SJCRH30 (cell line): Measurements from ENCODE around the gene ZNF491. TPM values are rescaled to one million over a fixed set of nuclear protein-coding genes. Genes with fewer than 3 reads are reported as not detected.
"Not testable (repeated sequence)": the region's sequence is repeated elsewhere in the genome, so short reads cannot be mapped to it uniquely, and the experiment has no call there.

Experiments
- DNase-seq, 2 experiments: peaks; one replicate each; pipeline ENCODE4 v3.0.0-alpha.2; 2015 to 2020
- H3K27ac ChIP-seq: fragments of 250-450 bp; sonication (Bioruptor Pico); 2 replicates; pipeline ENCODE4 v1.5.1; 2020; ENCODE audit warnings: mild to moderate bottlenecking, moderate library complexity
- H3K27me3 ChIP-seq: fragments of 250-450 bp; sonication (Bioruptor Pico); 2 replicates; pipeline ENCODE4 v1.5.1; 2020; ENCODE audit warnings: mild to moderate bottlenecking, moderate library complexity
- H3K36me3 ChIP-seq: fragments of 250-450 bp; sonication (Bioruptor Pico); 2 replicates; pipeline ENCODE4 v1.5.1; 2020; ENCODE audit warnings: mild to moderate bottlenecking, moderate library complexity
- H3K4me1 ChIP-seq: fragments of 250-450 bp; sonication (Bioruptor Pico); 2 replicates; pipeline ENCODE4 v1.5.1; 2020; ENCODE audit warnings: mild to moderate bottlenecking, moderate library complexity
- H3K4me3 ChIP-seq: fragments of 250-450 bp; sonication (Bioruptor Pico); 2 replicates; pipeline ENCODE4 v1.5.1; 2020; ENCODE audit warnings: mild to moderate bottlenecking, moderate library complexity
- H3K9me3 ChIP-seq: fragments of 250-450 bp; sonication (Bioruptor Pico); replicated peaks from 2 replicates; pipeline ENCODE4 v1.5.1; 2020; ENCODE audit warnings: mild to moderate bottlenecking, moderate library complexity
- total RNA-seq: library from RNA; depleted of rRNA; stranded (reverse); fragments of >200 nt; shearing (Covaris generic); gene quantifications from 2 replicates; pipeline ENCODE4 v1.2.3, GENCODE V29; 2014; rRNA removed

The ZNF491 gene
- total RNA-seq: 3.6 and 5.2 TPM in 2 replicates

DNA sequence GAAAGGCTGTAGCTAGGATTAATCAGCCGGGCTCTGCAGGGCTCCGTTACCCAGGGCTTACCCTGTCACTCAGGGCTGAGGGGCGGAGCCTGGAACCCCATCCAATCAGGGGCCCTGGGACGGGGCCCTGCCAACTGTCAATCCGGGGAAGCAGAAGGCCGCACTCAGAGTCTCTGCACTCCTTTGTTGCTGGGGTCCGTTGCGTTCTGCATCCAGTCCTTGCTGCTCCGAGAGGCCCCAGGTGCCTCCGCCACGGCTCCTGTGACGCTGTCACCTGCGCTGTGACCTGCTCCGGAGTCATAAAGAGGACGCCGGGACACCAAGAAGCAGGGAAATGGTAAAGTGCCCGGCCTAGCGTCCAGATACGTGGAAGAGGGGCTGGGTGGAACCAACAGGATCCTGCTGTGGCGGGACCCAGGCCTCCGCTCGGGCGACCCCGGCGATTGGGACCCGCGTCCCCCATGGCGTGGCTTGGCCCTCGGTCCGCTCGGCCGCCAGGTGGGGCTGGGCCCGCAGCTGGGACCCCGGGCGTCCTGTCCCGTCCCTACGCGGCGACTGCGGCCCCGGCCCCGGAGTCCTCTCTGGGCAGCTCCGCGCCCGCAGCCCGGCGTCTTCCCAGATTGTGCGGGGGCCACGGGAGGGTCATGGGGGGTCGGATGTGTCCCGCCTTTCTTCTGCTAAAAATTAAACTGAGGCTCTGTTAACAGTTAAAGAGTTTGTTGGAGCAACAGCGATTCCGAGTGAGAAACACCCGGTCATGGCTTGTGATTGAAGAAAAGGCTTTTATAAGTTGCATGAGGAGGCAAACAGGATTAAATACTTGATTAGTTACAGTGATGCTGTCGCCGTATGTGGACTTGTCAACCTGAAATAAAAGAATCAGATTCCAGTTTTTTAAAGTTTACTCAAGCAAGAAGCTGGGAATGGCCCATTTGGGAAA lies at the start of gene ZNF491:
Gene ZNF491, plus strand, starts transcription at position 133 of the 940 bp plus-strand sequence. CDS start 7,431 bp downstream, outside the sequence.
- no peaks in the 10 kb centered on the region for H3K27me3 ChIP-seq
- H3K4me1 ChIP-seq: peaks cover 7% of the 10 kb centered on the region
- peak within 1 kb of the TSS; percentile 59 for H3K27ac ChIP-seq
- no peaks in the 10 kb centered on the region for H3K36me3 ChIP-seq
- peak within 1 kb of the TSS; percentile 67 for H3K4me3 ChIP-seq
- DNase-seq: peak; percentile 93 to 96
- H3K9me3 ChIP-seq: 0 out of 2 replicates have a peak, but pooled peaks cover 3% of the 10 kb centered on the region

DNA sequence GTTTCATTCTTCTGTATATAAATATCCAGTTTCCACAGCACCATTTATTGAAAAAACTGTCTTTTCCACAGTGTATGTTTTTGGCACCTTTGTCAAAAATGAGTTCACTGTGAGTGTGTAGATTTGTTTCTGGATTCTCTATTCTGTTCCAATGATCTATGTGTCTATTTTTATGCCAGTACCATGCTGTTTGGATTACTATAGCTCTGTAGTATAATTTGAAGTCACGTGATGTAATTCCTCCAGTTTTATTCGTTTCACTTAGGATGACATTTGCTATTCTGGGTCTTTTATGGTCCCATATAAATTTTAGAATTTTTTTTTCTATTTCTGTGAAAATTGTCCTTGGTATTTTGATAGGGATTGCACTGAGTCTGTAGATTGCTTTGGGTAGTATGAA lies 48.6 kb upstream of the ZNF491 start:
- Histone ChIP-seq H3K4me1 (no peaks in the 10 kb centered on the region), H3K27me3 (no peaks in the 10 kb centered on the region), H3K4me3 (no peak overlapping the region), H3K27ac (no peak overlapping the region), H3K9me3 (peaks cover 9% of the 10 kb centered on the region; the same call in 1 of the 2 replicates), H3K36me3 (no peaks in the 10 kb centered on the region)
- no peak for DNase-seq

DNA sequence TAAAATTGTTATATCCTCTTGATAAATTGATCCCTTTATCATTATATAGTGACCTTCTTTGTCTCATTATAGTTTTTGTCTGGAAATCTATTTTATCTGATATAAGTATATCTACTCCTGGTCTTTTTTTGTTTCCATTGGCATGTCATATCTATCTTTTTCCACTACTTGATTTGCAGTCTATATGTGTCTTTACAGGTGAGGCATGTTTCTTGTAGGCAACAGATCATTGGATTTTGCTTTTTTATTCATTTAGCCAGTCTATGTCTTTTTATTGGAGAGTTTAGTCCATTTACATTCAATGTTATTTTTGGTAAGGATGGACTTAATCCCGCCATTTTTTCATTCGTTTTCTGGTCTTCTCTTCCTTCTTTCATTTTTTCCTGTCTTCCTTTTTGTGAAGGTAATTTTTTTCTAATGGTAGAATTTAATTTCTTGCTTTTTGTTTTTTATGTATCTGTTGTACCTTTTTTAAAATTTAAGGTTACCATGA lies 46.0 kb upstream of the ZNF491 start:
- H3K4me1 ChIP-seq: no peaks in the 10 kb centered on the region
- no peak for DNase-seq
- peaks cover 24% of the 10 kb centered on the region for H3K9me3 ChIP-seq
- H3K27me3 ChIP-seq: no peaks in the 10 kb centered on the region
- H3K27ac ChIP-seq: no peak overlapping the region
- no peak overlapping the region for H3K4me3 ChIP-seq
- H3K36me3 ChIP-seq: no peaks in the 10 kb centered on the region

DNA sequence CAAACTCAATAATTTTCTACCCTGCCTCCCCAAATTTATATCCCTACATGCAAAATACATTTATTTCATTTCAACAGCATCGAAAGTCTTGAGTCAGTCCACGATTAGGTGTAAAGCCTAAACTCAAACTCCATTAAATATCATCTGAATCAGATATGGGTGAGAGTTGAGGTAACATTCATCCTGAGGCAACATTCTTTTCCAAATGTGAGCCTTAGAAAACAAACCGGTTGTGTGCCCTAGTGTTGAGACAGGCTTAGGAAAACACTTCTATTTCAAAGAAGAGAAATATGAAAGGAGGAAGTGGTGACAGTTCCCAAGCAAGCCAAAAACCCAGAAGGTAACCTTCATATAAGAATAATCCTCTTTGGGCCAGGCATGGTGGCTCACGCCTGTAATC lies 43.7 kb upstream of the ZNF491 start:
- H3K4me1 ChIP-seq: no peaks in the 10 kb centered on the region
- DNase-seq: no peak
- no peaks in the 10 kb centered on the region for H3K36me3 ChIP-seq
- no peak overlapping the region for H3K27ac ChIP-seq
- H3K9me3 ChIP-seq: peaks cover 21% of the 10 kb centered on the region
- H3K4me3 ChIP-seq: no peak overlapping the region
- H3K27me3 ChIP-seq: no peaks in the 10 kb centered on the region

DNA sequence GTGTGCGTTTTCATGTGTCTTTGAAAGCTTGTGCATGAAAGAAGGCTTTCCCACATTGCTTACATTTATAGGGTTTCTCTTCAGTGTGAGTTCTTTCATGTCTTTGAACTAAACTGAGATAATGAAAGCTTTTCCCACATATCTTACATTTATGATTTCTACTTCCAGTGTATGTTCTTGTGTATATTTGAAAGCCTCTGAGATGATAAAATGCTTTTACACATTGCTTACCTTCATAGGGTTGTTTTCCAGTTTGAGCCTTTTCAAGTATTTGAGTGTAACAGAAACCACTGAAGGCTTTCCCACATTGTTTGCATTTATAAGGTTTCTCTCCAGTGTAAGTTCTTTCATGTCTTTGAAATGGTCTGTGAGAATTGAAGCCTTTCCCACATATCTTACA lies 41.4 kb upstream of the ZNF491 start:
- DNase-seq: no peak
- H3K27me3 ChIP-seq: no peaks in the 10 kb centered on the region
- no peak overlapping the region for H3K4me3 ChIP-seq
- no peaks in the 10 kb centered on the region for H3K4me1 ChIP-seq
- H3K9me3 ChIP-seq: peaks cover 28% of the 10 kb centered on the region
- no peaks in the 10 kb centered on the region for H3K36me3 ChIP-seq
- H3K27ac ChIP-seq: no peak overlapping the region

DNA sequence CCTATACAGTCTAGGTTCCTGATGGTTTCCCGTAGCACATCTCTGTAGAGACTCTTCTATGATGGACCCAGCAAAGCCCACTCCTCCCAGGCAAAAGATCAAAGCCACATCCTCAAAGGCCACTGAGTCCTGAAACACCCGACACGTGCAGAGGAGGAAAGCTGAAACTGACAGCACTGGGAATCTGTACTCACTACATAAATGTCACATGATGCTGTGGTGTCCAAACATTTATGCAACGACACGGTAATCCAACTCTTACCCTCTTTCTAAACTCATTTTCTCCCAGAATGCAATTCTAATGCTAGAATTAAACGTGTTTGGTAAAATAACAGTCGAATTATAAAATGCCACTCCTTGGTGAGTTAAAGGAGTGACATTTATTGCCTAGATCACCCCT lies 38.5 kb upstream of the ZNF491 start:
- H3K4me3 ChIP-seq: no peak overlapping the region
- no peaks in the 10 kb centered on the region for H3K4me1 ChIP-seq
- H3K27ac ChIP-seq: no peak overlapping the region
- no peak for DNase-seq
- no peaks in the 10 kb centered on the region for H3K36me3 ChIP-seq
- no peaks in the 10 kb centered on the region for H3K27me3 ChIP-seq
- H3K9me3 ChIP-seq: peaks cover 28% of the 10 kb centered on the region

DNA sequence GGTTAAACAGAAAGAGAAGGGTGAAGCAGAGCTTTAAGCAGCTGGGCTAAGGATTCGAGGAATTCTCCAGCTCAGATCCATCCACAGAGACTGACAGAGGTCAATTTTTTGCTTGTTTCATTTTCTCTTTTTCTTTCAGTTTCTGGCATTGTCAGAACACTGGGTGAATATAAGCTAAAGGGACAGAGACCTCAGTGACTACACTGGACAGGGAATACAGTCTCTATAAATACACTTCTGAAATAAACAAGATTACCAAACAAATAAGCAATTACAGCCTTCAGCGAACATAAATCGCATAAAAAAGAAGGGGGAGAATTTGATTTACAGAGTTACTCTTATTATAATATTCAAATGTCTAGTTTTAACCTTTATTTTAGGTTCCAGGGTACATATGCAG lies 35.2 kb upstream of the ZNF491 start:
- Histone ChIP-seq H3K36me3 (no peaks in the 10 kb centered on the region), H3K9me3 (peaks cover 11% of the 10 kb centered on the region), H3K4me3 (no peak overlapping the region), H3K27ac (no peak overlapping the region), H3K27me3 (no peaks in the 10 kb centered on the region), H3K4me1 (peaks cover 2% of the 10 kb centered on the region; the same call in 1 of the 2 replicates)
- no peak for DNase-seq

DNA sequence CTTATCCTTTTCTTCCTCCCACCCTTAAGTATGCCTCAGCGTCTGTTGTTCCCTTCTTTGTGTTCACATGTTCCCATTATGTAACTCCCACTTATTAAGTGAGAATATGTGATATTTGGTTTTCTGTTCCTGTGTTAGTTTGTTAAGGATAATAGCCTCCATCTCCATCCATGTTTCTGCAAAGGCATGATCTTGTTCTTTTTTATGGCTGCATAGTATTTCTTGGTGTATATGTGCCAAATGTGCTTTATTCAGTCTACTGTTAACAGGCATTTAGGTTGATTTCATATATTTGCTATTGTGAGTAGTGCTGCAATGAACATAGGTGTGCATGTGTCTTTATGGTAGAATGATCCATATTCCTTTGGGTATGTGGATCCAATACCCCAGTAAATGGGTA lies 34.7 kb upstream of the ZNF491 start:
- DNase-seq: no peak
- H3K4me1 ChIP-seq: peaks cover 3% of the 10 kb centered on the region; the same call in 1 of the 2 replicates

DNA sequence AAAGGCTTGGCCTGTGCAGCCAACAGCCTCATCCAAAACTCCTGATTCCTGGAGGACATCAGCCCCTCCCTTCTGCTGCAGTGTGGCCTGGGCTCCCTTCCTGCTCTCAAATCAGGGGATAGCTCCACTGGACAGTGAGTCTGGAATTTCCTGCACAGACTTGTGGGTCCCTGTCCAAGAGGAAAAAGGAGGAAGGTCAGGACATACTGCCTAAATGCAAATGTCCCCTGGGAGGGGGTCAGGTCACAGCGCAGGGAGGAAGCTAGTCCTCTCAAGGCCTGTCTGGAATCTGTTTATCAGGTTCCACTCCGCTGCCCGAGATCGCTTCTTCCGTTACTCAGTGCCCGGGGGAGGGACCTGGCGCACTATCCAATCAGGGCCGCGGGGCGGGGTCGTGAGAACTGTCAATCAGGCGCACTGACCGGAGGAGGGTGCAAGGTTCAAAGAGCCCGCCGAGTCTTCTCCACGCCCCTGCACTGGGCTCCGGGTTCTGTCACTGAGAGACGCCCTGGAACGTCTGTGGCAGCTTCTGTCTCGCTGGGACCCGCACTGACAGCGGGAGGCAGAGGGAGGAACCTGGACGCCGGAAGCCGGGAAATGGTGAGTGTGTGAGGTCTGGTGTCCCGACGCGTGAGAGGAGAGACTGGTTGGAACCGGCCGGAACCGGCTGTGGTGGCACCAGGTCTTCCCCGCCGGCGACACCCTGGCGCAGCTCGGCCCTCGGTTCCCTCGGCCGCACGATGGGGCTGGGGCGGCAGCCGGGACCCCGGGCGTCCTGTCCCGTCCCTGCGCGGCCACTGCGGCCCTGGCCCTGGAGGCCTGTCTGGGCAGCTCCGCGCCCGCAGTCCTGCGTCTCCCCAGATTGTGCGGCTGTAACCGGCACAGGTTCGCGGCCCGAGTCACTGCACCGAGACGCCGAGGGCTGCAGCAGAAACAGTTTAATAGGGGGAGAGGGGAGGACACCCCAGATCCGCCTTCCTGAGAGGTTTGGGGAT lies 31.4 kb upstream of the ZNF491 start, which contains the start of gene ZNF441:
Gene ZNF441, plus strand, starts transcription at position 404 of the 995 bp plus-strand sequence. Its CDS starts 194 bp downstream, at position 598.
- H3K27ac ChIP-seq: peak within 1 kb of the TSS; percentile 59
- DNase-seq: peak; percentile 98
- H3K27me3 ChIP-seq: no peaks in the 10 kb centered on the region
- no peaks in the 10 kb centered on the region for H3K36me3 ChIP-seq
- H3K4me1 ChIP-seq: peaks cover 3% of the 10 kb centered on the region; the same call in 1 of the 2 replicates
- H3K9me3 ChIP-seq: no peaks in the 10 kb centered on the region; the same call in 1 of the 2 replicates
- H3K4me3 ChIP-seq: peak within 1 kb of the TSS; percentile 79

More for the DNA sequence above, 34.7 kb upstream of the ZNF491 start:
- no peak overlapping the region for H3K27ac ChIP-seq
- no peaks in the 10 kb centered on the region for H3K36me3 ChIP-seq
- H3K9me3 ChIP-seq: peaks cover 11% of the 10 kb centered on the region
- no peaks in the 10 kb centered on the region for H3K27me3 ChIP-seq
- H3K4me3 ChIP-seq: no peak overlapping the region

DNA sequence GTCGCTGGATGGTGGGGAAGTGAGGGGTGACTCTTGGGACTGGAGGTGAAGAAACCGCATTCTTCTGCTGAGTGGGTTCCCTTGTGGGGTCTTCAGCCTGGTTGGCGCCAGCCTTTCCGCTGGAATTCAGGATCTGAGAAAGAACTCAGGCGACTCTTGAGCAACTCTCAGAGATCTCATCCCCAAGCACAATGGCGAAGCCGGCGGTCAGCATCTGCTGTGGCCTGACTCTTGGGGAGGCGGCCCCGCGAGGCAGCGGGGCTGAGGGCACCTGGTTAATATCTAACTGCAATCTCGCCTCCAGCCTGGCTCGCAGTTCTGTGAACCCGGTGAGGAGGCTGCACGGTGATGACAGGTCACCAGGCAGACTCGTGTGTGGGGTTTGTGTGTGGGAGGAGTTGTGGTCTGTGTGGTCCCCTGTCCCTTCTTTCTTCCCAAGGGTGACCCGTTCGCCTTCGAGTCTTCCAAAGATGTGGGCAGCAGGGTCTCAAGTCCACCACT lies 30.6 kb upstream of the ZNF491 start:
- H3K4me1 ChIP-seq: peaks cover 3% of the 10 kb centered on the region; the same call in 1 of the 2 replicates
- no peaks in the 10 kb centered on the region; the same call in 1 of the 2 replicates for H3K9me3 ChIP-seq
- peak overlapping the region; percentile 59; the same call in 1 of the 2 replicates for H3K27ac ChIP-seq
- no peaks in the 10 kb centered on the region for H3K27me3 ChIP-seq
- H3K4me3 ChIP-seq: peak overlapping the region; percentile 79
- H3K36me3 ChIP-seq: no peaks in the 10 kb centered on the region
- peak; percentile 43 to 57 for DNase-seq

DNA sequence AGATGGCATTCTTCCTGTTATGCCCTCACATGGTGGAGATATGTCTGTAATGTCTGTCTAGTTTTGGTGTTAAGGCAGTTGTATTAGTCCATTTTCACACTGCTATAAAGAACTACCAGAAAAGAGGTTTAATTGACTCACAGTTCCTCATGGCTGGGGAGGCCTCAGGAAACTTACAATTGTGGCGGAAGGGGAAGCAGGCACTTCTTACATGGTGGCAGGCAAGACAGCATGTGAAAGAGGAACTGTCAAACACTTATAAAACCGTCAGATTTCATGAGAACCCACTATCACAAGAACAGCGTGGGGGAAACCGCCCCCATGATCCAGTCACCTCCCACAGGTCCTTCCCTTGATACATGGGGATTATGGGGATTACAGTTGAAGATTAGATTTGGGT lies 28.3 kb upstream of the ZNF491 start:
- no peaks in the 10 kb centered on the region for H3K27me3 ChIP-seq
- H3K9me3 ChIP-seq: no peaks in the 10 kb centered on the region; the same call in 1 of the 2 replicates
- peaks cover 3% of the 10 kb centered on the region; the same call in 1 of the 2 replicates for H3K4me1 ChIP-seq
- H3K4me3 ChIP-seq: no peak overlapping the region
- H3K36me3 ChIP-seq: no peaks in the 10 kb centered on the region
- no peak overlapping the region for H3K27ac ChIP-seq
- no peak for DNase-seq

DNA sequence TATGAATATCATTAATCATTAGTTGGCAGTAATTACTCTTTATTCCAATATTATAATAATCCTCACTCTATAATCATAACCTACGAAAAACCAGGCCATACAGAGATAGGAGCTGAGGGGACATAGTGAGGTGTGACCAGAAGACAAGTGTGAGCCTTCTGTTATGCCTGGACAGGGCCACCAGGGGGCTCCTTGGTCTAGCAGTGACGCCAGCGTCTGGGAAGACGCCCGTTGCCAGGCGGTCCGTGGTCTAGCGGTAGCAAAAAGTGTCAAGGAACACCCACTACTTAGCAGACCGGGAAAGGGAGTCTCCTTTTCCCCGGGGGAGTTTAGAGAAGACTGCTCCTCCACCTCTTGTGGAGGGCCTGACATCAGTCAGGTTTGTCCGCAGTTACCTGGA lies 26.8 kb upstream of the ZNF491 start:
- H3K36me3 ChIP-seq, H3K27me3 ChIP-seq, H3K4me3 ChIP-seq, H3K4me1 ChIP-seq, H3K9me3 ChIP-seq, H3K27ac ChIP-seq: not testable (repeated sequence)
- peak; percentile 17 to 22 for DNase-seq

DNA sequence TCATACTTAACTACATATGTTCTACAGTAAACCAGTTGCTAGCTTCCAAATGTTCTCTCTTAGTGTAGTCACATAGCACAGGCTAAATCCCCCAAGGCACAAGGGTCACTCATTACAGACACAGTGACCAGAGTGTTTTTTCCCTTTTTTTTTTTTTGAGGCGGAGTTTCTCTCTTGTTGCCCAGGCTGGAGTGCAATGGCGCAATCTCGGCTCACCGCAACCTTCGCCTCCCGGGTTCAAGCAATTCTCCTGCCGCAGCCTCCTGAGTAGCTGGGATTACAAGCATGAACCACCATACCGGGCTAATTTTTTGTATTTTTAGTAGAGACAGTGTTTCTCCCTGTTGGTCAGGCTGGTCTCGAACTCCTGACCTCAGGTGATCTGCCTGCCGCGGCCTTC lies 21.7 kb upstream of the ZNF491 start:
- Histone ChIP-seq H3K36me3 (peaks cover 31% of the 10 kb centered on the region), H3K9me3 (peaks cover 18% of the 10 kb centered on the region)
- not testable (repeated sequence) for H3K27ac ChIP-seq, H3K4me3 ChIP-seq, DNase-seq, H3K27me3 ChIP-seq, H3K4me1 ChIP-seq

DNA sequence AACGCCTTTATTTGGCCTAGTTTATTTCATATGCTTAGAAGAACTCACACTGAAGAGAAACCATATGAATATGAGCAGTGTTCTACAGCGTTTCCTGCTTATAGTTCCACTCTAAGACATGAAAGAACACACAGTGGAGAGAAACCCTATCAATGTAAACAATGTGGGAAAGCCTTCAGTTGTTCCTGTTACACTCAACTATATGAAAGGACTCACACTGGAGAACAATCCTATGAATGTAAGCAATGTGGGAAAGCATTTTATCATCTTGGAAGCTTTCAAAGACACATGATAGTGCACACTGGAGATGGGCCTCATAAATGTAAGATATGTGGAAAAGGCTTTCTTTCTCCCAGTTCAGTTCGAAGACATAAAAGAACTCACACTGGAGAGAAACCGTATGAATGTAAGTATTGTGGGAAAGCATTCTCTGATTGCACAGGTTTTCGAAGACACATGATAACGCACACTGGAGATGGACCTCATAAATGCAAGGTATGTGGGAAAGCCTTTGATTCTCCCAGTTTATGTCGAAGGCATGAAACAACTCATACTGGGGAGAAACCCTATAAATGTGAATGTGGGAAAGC lies 17.8 kb upstream of the ZNF491 start:
- Histone ChIP-seq H3K9me3 (peaks cover 34% of the 10 kb centered on the region), H3K36me3 (peaks cover 53% of the 10 kb centered on the region)

More for the DNA sequence above, 17.8 kb upstream of the ZNF491 start:
- Histone ChIP-seq H3K27me3 (no peaks in the 10 kb centered on the region), H3K4me3 (no peak overlapping the region), H3K4me1 (no peaks in the 10 kb centered on the region), H3K27ac (no peak overlapping the region)
- DNase-seq: no peak
